ENCODE measurements around the gene EXOC6B.
"Not testable (repeated sequence)": the region's sequence is repeated elsewhere in the genome, so short reads cannot be mapped to it uniquely, and the experiment has no call there.

Gene EXOC6B

GRCh38 chr2:72544554-72544953 lies 281.3 kb downstream of the EXOC6B start:
- DNase-seq (ENCODE audit: low spot score): no peak

DNA sequence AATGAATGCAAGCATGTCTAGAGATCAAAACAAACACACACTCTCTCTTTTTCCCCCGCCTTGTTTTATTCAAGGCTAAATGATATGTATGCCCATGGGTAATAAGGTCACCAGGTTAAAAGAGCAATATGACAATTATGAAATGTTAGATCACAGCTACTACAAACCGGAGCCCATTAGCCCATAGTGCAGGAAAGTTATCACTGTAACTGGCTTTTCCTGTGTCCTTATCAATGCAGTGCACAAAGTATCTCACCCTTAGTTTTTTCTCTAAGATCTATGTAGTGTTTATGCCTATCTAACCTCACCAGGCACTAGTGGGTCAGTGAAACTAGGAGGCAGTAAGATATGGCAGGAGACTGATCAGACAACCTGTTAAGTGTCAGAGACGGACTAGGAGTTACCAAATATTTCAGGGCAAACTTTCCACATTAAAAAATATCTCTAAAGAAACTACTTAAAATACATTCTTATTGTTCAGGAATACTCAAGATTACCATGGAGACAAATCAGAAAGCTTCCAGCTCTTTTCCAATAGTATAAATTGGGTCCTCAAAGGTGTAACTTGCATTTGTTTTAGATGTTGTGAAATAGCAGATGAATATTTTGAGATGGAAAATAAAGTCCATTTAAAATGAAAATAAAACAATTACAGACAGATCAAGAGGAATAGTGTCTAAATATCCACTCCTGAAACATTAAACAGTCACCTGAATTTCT lies 282.2 kb downstream of the EXOC6B start:
- no peak for DNase-seq (ENCODE audit: low spot score)

DNA sequence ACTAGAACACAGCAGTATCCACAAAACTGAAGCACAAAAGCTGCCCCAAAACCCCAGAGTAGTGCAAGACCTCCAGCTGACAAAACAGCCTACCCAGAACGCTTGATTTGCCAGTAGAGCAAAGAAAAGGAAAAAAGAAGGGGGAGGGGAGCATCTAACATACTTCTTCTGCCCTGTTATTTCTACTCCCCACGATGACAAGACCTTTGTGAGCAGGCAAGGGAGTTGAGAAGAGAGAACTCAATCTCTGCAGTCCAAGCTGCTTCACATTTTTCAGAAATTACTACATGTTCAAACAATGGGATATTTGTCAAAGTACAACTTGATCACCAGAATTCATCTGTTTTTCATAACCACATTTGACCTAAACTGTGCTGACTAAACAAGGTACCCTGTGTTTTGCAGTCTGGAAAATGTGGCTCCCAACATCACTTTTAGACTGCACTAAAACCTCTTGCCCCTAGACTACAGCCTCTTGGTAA lies 286.7 kb downstream of the EXOC6B start:
- DNase-seq (ENCODE audit: low spot score): no peak

DNA sequence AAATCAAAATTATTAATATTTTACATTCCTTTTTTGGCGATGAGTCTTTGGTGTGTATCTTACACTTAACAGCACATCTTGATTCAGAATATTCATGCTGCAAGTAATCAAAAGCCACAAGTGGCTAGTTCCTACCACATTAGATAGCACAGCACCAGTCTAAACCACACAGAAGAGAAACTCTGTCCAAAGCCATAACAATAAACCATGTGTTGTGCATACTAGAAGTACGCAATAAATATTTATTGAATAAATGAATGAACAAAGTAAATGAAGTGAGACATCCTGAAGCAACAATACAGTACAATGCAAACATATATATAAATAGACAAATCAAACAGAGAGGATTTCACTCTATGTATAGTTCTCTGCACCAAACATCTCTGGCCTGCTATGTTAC lies 287.3 kb downstream of the EXOC6B start:
- no peak for DNase-seq (ENCODE audit: low spot score)

DNA sequence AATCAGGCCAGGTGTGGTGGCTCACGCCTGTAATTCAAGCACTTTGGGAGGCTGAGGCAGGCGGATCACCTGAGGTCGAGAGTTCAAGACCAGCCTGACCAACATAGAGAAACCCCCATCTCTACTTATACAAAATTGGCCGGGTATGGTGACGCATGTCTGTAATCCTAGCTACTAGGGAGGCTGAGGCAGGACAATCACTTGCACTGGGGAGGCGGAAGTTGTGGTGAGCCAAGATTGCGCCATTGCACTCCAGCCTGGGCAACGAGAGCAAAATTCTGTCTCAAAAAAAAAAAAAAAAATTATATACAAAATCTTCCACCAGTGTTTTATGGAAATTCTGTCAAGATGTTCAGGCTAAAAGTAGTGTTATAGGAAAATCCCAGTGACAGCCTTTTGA lies 290.2 kb downstream of the EXOC6B start:
- DNase-seq (ENCODE audit: low spot score): not testable (repeated sequence)

- DNase-seq (ENCODE audit: low spot score): no peak
These were observed 292.1 kb downstream of the EXOC6B start for GRCh38 chr2:72533765-72534164.

GRCh38 chr2:72527424-72527823 lies 298.4 kb downstream of the EXOC6B start:
- no peak for DNase-seq (ENCODE audit: low spot score)

- no peak for DNase-seq (ENCODE audit: low spot score)
These were observed 299.2 kb downstream of the EXOC6B start for GRCh38 chr2:72526623-72527022.

DNA sequence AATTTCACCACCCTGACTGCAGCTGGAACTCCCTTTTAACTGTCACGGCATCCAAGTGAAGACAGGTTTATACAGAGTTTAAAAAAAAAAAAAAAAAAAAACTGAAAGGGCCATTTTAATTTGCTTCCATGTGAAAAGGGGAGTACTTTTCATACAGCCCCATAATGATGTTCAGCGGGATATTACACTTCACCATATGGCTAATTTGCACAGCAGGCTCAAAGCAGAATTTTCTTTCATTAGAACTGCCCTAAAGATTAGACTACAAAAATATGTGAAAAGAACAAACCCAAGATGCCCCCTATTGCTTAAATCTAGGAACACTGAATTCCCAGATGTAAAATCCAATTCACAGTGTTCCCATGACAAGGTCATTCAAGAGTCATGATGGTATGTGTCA lies 301.8 kb downstream of the EXOC6B start:
- DNase-seq (ENCODE audit: low spot score): no peak

DNA sequence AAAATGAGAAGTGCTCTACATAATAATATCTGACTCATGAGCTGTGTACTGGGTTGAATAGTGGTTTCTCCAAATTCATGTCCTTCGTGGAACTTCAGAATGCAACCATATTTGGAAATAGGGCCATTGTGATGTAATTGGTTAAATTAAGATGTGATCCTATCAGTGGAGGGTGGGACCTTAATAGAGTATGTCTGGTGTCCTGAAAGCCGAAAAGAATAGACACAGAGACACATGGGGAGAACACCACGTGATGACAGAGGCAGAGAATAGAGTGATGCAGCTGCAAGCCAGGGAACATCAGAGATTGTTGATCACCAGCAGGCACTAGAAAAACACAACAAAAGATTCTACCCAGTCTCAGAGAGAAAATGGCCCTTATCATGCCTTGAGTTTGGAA lies 310.1 kb downstream of the EXOC6B start:
- DNase-seq (ENCODE audit: low spot score): no peak

- DNase-seq (ENCODE audit: low spot score): no peak
These were observed 312.8 kb downstream of the EXOC6B start for GRCh38 chr2:72513011-72513410.

- DNase-seq (ENCODE audit: low spot score): no peak
These were observed 313.5 kb downstream of the EXOC6B start for GRCh38 chr2:72512376-72512775.

- no peak for DNase-seq (ENCODE audit: low spot score)
These were observed 313.9 kb downstream of the EXOC6B start for GRCh38 chr2:72511906-72512305.

GRCh38 chr2:72497763-72498162 lies 328.1 kb downstream of the EXOC6B start:
- DNase-seq (ENCODE audit: low spot score): no peak

DNA sequence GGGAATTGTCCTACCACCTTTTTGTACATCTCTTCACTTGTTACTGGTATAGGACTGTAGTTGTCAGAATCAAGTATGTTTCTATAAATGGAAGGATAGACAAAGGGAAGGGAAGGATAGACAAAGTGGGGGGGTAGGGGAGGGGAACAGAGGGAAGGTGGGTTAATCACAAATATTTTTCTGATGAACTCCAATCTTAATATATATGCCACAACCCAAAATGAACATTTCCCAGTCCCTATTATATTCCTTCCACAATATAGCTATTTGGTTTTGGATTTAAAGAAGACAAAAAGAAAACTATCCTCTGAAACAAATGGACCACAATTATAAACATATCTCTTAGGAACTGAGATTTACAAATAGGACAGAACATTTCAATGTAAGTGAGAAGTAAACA lies 329.4 kb downstream of the EXOC6B start:
- no peak for DNase-seq (ENCODE audit: low spot score)

DNA sequence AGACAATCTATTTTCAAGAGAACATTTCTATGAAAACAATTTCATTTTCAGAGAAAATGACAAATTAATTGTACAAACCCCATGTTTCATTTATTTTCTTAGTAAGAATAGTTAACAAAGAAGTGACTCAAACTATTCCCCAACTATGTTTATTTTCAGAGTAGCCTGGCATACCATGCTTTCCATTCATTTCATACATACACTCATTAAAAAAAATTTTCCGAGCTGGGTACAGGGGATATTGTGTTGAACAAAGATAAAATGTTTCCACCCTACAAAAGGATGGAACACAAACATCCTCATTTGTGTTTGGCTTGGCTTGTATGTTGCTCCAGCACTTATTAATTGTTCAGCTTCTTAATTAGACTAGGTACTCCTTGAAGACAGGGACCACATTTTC lies 331.4 kb downstream of the EXOC6B start:
- DNase-seq (ENCODE audit: low spot score): no peak

DNA sequence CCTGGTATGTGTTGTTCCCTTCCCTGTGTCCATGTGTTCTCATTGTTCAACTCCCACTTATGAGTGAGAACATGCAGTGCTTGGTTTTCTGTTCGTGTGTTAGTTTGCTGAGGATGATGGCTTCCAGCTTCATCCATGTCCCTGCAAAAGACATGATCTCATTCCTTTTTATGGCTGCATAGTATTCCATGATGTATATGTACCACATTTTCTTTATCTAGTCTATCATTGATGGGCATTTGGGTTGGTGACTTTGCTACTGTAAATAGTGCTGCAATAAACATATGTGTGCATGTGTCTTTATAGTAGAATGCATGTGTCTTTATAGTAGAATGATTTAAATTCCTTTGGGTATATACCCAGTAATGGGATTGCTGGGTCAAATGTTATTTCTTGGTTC lies 341.2 kb downstream of the EXOC6B start:
- not testable (repeated sequence) for DNase-seq (ENCODE audit: low spot score)

DNA sequence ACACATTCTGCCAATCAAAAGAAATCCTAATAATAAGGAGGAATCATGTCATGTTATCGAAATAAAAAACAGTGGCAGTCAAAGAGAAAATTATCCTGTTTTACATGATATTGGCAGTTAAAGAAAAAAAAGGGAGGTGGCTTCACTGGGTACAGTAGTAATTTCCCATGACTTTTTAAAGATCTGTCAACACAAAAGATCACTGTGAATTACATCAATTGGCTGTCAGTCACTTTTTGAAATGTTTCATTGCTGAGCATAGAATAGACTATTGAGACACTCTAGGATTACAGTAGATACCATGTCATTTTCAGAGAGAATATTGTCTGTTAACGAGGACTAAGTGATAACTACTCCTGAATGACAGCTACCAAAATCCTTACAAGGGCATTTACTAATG lies 342.5 kb downstream of the EXOC6B start:
- DNase-seq (ENCODE audit: low spot score): no peak

GRCh38 chr2:72475246-72475645 lies 350.6 kb downstream of the EXOC6B start:
- no peak for DNase-seq (ENCODE audit: low spot score)

- DNase-seq (ENCODE audit: low spot score): no peak
These were observed 367.9 kb downstream of the EXOC6B start for GRCh38 chr2:72457801-72458516.

DNA sequence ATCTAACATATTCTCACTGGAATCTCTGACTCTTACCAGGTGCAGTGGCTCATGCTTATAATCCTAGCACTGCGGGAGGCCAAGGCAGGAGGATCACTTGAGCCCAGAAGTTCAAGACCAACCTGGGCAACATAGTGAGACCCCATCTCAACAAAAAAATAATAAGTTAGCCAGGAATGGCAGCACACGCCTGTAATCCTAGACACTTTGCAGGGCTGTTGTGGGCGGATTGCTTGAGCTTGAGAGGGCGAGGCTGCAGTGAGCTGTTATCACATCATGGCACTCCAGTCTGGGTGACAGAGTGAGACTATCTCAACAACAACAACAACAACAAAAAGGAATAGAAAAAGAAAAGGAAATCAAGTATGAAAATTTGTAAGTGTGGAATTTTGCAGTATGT lies 371.6 kb downstream of the EXOC6B start:
- DNase-seq (ENCODE audit: low spot score): no peak

DNA sequence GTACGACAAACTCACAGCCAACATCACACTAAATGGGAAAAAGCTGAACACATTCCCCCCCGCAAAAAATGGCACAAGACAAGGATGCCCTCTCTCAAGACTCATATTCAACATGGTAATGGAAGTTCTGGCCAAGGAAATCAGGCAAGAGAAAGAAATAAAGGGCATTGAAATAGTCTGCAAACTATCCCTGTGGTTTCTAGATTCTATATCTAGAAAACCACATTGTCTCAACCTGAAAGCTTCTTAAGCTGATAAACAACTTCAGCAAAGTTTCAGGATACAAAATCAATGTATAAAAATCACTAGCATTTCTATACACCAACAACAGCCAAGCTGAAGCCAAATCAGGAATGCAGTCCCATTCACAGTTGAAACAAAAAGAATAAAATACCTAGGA lies 383.6 kb downstream of the EXOC6B start:
- no peak for DNase-seq (ENCODE audit: low spot score)

- no peak for DNase-seq (ENCODE audit: low spot score)
These were observed 385.9 kb downstream of the EXOC6B start for GRCh38 chr2:72439892-72440291.

DNA sequence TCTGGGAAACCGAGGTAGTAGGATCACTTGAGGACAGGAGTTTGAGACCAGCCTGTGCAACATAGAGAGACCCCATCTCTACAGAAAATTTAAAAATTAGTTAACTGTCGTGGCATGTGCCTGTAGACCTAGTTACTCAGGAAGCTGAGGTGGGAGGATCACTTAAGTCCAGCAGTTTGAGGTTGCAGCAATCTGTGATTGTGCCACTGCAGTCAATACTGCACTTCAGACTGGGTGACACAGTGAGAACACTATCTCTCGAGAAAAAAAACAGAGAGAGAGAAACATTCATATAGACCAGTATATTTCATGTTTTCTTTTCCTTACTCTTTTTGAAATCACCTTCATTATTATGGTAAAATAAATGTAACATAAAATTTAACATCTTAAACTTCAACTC lies 387.5 kb downstream of the EXOC6B start:
- no peak for DNase-seq (ENCODE audit: low spot score)

All from CD4-positive, alpha-beta T cell treated with Interleukin-15 for 4 hours (primary cell).